D721Med (cell line): ENCODE results near the gene RPSA.
"Not testable (repeated sequence)": the region's sequence is repeated elsewhere in the genome, so short reads cannot be mapped to it uniquely, and the experiment has no call there.

Experiments
- DNase-seq: peaks from one replicate; pipeline ENCODE4 v3.0.0; 2011; ENCODE audit warnings: low spot score; ENCODE audit not compliant: insufficient read length
- FAIRE-seq: peaks from 2 replicates; lab custom pipeline; 2011; peaks lifted over from hg19 to GRCh38; lab: Jason Lieb, UNC
- TF ChIP-seq, protein P1 (sequence below): IDR thresholded peaks from 2 replicates; pipeline ENCODE4 v1.5.1; 2012; ENCODE audit warnings: mild to moderate bottlenecking, control low read depth; ENCODE audit not compliant: insufficient read depth; ENCODE audit errors: missing control alignments

RPSA gene

GRCh38 chr3:39412668-39413260, 6.2 kb downstream of the RPSA start:
- no peak for DNase-seq
- TF ChIP-seq, protein P1, sequence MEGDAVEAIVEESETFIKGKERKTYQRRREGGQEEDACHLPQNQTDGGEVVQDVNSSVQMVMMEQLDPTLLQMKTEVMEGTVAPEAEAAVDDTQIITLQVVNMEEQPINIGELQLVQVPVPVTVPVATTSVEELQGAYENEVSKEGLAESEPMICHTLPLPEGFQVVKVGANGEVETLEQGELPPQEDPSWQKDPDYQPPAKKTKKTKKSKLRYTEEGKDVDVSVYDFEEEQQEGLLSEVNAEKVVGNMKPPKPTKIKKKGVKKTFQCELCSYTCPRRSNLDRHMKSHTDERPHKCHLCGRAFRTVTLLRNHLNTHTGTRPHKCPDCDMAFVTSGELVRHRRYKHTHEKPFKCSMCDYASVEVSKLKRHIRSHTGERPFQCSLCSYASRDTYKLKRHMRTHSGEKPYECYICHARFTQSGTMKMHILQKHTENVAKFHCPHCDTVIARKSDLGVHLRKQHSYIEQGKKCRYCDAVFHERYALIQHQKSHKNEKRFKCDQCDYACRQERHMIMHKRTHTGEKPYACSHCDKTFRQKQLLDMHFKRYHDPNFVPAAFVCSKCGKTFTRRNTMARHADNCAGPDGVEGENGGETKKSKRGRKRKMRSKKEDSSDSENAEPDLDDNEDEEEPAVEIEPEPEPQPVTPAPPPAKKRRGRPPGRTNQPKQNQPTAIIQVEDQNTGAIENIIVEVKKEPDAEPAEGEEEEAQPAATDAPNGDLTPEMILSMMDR: no peak
- no peak for FAIRE-seq

DNA sequence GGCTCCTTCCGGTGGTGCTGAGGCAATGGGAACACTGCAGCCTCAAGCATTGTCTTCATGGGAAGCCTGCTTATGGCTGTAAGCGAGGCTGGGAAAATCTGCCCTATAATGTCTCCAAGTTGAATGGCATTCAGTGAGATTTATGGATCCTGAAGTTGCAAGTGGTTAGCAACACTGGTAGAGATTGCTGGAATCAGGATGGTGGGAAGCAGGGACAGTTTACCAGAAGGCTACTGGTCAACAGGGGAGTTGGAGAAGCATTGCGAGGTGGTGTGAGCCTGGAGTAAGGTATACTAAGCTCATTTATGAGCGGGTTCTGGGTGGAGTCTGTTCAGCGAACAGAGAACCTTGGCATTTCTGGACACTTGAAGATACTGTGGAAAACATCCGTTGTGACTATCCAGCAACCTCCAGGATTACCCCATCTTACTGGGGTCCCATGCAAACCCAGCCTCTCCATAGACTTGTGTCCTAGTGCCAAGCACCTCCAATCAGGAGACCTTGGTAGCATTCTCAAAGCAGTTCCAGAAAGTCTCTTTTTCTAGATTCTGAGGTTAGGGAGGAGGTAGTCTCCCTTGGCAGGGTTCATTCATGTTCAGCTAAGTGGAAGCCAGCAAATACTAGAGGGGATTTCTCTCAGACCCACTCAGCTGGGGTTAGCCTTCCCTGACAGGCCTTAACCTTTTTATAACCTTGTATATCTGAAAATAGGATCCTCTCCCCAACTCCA, 7.3 kb downstream of the RPSA start:
- DNase-seq (no peak), FAIRE-seq (no peak)
- TF ChIP-seq, protein P1: no peak

DNA sequence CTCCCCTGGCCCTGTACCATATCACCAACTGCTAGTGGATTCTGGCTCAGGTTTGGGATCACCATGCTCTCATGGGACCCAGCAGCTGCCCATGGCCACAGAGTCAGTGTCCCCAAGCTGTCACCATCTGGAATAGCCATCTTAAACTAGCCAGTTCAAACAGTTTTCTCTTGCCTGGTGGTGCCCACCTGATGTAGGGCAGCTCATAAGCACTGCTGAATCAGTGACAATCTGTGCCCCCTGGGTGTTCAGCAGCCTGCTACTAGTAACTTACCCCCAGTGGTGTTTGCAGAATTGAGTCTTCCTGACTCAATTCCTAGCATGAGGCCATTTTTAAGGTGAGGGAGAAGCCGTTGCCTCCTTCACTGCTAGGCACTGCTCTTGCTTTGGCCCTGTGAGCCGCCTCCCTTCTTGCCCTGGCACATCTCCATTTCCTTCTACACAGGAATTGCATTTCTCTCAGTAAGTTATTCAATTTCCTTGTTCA, 7.9 kb downstream of the RPSA start:
- DNase-seq (no peak), FAIRE-seq (no peak)
- TF ChIP-seq, protein P1: no peak

GRCh38 chr3:39415302-39415701, 8.8 kb downstream of the RPSA start:
- not testable (repeated sequence) for FAIRE-seq, DNase-seq

DNA sequence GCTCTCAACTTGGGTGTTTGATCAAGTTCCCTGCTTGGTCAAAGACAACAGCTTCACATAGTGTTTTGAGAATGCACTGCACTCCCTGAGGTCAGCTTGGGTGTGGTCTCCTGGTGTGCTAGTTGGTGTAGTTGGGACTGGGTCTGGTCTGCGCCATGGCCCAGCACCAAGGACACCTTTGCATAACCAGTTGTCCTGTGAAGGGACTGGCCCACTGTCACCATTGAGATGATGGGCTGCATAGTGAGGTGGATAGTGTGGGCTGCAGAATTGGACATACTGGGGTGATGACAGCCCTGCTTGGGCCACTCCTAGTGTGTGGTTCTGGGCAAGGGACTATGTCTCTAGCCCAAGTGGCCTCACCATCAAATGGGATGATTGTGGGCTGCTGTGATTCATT, 9.5 kb downstream of the RPSA start:
- FAIRE-seq (no peak), DNase-seq (no peak)
- TF ChIP-seq, protein P1: no peak

- not testable (repeated sequence) for FAIRE-seq, DNase-seq
Observed at GRCh38 chr3:39416998-39417397, 10.5 kb downstream of the RPSA start.

GRCh38 chr3:39418556-39419225, 12.2 kb downstream of the RPSA start:
- not testable (repeated sequence) for DNase-seq, FAIRE-seq

DNA sequence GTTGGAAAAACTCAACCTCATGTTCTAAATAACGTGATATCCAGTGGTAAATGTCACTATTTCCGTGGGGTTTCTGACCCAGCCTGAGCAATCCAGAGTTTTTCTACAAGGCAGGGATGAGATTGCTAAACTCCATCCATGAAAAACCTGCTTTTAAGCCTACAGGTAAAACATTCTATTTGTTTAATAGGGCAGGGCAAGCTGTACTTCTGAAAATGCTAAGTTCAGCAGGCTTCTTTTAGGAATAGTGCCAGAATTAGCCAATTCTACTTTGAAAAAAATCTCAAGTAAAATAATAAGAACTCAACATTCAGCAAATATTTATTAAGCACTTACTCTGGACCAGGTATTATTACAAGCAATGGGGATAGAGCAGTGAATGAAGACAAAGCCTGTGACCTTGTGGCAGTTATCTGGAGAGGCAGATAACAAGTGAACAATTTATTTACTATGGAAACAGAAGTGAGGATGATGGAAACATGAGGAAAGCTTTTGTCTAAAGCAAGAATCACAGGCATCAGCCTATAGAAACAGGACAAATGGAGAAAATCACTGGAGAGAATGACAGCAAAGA, 13.3 kb downstream of the RPSA start:
- no peak for FAIRE-seq
- DNase-seq: no peak
- TF ChIP-seq, protein P1: no peak
